OCI-M1 (cell line): ENCODE data around the gene SLC1A2.

Source experiments
- DNase-seq: peaks from one replicate; lab custom pipeline; 2025; lab: John Stamatoyannopoulos, UW

SLC1A2 gene

DNA sequence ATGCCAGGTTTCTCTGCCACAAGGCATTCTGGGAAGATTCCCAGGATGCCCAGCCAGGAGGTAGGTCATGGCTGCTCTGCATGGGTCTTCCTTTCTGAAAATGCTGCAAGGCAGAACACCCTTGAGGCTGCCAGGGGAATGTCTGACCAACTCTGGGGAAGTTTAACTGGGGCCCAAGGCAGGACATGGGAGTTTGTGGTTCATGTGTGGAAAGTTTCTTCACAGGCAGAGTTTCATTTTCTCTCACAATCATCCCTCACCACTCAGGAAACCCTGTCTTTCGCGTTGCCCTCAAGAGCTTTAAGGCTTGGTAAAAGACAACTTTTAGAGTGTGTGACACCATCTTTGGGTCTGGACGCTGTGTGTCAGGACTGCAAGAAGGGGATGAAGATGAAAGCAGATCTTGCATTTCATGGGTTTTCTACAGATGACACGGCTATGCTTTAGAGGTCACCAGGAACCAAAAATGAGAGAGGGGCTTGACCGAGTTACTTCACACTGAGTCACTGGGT is 146.9 kb downstream of the SLC1A2 start:
- no peak for DNase-seq

DNA sequence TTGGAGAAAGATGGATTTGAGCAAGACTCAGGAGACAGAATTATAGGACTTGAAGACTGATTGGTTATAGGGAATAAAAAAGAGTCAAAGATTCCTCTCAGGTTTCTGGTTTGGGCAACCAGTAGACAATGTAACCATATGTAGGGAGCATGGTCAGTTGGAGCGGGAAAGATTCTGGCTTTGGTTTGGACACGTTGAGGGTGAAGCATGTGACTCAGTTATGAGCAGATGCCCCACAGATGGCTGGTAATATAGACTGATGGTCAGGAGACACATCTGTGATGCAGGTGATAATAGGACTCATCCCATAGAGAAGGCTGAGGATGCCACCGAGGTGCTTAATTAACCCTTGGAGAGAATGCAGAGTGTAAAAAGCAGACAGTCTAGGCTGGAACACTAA is 148.3 kb downstream of the SLC1A2 start:
- no peak for DNase-seq

DNA sequence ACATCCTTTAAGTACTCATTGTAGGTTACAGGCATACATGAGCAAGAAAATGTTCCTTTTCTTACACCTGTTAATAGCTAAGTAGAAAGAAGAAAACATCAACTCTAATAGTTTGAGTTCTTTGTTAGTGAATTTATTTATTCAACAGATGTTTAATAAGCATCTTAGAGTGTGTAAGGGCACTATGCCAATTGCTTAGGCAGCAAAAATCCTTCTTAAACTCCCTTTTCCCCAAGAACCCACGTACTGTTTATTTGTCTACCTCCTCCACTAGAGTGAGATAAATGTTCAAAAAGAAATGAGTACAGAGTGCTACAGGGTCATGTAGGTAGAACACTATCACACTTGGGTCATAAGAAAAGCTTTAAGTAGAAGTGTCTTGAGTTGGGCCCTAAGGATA is 149.0 kb downstream of the SLC1A2 start:
- DNase-seq: no peak

DNA sequence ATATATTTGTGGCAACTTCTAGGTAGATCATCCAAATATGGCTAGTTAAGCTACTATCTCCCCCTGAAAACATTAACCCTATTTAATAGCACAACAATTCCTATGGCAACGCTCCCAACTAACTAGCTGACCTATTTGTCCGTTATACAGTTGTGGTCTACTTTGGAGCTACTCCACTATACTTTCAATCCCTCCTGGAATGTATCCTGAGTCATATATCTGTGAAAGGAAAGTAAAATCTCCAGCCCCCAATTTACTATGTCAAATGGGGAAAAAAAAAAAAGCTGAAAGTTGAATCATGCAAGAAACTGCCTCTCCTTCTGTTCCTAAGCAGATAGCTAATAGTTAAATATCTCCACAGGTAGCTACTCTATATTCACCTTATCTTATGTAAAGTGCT is 151.9 kb downstream of the SLC1A2 start:
- no peak for DNase-seq

DNA sequence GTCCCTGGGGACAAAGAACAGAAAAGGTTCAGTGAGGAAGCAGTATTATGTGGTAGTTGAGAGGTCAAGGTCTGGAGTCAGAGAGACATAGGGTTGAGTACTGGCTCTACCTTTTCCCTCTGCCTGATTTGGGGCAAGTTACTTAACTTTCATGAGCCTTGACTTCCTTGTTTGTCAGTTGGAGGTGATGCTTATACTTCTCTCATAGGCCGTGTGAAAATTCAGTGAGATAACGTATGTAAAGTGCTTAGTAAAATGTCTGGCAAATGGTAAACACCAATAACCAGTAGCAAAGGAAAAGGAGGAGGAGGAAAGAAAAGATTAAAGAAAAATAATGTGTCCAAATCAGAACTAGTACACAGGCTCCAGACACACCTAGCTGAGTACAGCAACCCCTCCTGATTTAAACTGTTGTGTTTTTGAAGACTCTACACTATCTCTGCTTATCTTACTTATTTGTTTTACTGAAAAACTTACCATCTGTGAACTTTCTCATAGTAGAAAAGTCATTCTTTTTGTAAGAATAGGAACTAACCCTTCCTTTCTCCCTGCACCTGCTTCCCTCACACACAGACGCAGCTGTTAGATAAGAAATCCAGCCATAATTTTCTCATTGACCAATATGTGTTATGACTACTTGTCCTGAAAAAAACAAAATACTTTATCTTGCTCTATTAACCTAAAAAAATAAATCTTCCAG is 153.5 kb downstream of the SLC1A2 start:
- no peak for DNase-seq

DNA sequence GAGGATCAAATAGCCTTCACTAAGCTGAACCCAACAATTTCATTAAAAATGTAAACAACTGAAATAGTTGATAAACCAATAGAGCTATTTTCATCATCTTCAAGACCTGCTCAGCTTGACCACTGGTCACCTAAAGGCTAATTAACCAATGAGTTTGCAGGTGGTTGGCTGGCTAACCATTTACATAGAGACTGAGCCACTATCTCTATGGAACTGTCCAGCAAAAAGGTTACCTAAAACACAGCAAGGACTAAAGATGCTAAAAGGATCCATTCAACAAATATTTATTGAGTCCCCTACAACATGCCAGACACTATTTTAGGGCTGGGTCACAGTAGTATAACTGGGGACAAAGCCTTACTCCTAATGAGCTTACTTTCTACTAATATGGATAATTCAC is 156.6 kb downstream of the SLC1A2 start:
- no peak for DNase-seq

DNA sequence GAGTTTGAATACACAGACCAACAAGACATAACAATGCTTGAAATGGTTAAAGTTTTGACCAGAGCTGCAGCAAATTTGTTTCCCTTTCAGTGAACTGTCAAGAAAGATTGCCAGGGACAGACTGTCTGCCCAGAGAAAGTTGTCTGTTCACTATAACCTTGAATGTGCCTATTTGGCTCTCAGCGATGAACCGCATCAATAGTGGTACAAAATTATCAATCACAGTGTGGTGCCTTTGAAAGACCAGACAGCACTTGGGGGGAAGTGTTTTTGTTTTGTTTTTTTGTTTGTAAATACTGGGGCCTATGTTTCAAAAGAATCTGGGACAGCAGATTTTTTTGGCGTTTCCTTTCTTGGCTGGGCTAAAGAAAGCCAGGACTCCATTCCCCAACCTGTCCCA is 157.3 kb downstream of the SLC1A2 start:
- no peak for DNase-seq

DNA sequence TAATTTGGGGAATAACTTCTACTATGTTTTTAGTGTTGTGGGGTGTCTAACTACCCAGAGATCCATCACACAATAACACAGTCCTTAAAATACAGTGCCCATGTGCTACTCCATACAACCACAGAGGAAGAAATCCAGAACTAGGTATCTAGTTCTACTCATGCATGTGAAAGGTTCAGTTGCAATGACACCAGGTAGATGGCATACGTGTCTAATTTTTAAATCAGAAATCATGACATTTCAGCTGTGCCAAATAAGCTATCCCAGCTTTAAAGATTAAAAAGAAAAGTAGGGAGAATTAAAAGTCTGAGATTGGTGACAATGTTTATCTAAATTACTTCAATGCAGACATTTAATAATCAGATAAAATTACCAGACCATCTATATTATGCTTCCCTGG is 158.2 kb downstream of the SLC1A2 start:
- peak; percentile 3 for DNase-seq

DNA sequence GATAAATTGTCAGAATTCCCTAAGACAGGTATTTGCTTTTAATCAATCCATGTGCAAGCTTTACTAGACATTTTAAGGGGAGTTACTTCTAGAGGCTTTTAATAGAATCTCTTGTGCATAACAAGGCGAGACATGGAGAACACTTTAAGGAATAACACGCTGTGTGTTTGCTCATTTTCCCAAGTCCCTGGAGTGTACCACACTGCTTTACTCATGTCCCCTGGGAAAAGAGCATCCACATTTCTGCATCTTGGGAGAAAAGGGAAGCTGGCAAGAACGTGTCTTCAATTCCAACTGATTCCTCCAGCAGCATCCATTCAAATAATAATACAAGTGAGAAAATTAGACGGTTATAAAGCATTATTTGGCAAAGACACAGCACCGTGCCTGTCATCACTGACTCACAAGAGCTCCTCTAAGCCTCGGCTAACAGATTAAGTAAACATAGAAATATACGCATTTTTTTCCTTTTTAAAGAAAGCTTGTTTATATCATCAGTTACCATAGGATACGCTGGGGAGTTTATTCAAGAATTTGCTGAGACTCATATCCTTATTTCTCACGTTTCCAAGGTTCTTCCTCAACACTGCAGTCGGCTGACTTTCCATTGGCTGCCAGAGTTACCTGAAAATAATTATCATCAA is 158.9 kb downstream of the SLC1A2 start:
- no peak for DNase-seq

DNA sequence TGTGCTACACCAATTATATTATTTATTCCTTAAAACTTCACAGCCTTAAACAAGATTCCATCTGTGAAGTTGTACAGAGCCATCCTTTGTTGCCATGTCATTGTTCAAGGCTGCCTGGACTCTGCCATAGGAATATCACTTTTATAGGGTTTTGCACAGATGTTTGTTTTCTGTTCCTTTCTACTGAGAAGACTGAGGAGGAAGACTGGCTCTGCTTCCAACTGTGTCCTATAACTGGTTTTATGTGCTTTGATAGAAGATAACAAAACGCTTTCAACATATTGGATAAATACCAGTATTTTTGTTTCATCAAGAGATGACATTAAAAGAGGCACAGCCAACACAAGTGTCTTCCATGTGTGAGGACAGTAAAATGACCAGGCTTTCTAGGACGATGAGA is 159.8 kb downstream of the SLC1A2 start:
- DNase-seq: no peak

DNA sequence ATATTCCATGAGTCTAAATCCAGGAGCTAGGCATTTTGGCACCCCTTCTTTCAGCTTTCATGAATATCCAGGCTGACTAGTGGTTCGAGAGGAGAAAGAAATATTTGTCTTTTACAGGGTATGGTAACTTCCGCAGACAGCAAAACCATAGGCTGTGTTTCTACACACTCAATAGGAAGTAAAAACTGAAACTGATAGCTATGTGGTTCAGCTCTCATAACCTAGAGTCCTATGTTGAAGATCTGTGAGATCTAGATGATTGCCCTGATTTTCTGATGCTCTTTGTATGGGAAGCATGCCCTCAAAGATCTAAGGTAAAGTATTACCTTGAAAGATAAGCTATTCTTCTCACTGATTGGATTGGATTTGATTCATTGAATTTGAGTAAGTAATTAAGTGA is 162.1 kb downstream of the SLC1A2 start:
- no peak for DNase-seq

DNA sequence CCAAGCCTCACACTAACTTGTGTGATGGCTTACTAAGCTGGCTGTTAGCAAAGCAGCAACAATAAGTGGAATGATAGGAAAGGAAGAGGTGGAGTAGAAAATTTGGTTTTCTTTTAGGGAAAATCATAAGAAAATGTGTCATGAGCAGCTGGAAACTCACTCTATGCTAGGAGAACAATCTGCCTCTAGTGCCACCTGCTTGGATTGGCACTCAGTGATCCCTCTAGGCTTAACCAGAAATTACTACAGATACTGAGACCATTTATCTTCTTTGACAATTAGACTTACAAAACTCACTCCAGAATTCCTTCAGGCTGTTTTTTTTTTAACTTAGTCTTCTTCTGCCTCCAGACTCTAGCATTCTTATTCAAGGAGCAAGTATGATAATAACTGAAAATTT is 163.1 kb downstream of the SLC1A2 start:
- no peak for DNase-seq

DNA sequence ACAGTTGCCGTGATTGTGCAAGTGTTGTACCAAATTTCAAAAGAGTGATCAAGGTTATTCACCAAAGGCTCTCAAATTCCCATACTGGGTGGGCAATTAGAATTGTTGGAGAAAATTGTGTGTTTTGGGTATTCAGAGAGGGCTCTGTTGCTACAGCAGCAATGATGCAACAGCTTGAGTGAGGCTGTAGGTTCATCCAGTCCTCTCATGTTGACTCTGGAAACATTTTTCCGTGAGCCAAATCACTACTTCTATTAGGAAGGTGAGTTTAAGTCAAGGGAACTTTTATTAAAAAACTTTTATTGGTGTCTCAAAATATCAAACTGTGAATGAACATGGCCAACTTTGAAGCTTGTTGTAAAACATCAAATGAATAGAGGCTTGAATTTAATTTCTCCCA is 163.8 kb downstream of the SLC1A2 start:
- DNase-seq: no peak

DNA sequence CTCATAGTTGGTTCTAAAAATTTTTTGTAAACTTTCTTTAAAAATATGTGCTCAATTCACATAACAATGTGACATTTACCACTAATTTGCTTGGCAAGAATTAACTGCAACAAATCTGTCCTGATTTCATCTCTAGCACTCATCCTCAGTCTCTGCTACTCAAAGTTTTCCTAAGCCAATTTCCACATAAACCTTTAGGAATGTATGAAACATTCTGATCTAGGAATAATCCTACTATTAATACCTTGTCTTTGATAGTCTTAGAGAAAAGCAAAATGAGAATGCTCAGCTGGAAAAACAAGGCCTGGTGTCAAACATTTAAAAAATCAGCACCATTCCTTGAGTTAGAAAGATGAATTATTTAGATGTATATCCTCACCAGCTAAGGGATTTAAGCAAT is 166.1 kb downstream of the SLC1A2 start:
- no peak for DNase-seq

DNA sequence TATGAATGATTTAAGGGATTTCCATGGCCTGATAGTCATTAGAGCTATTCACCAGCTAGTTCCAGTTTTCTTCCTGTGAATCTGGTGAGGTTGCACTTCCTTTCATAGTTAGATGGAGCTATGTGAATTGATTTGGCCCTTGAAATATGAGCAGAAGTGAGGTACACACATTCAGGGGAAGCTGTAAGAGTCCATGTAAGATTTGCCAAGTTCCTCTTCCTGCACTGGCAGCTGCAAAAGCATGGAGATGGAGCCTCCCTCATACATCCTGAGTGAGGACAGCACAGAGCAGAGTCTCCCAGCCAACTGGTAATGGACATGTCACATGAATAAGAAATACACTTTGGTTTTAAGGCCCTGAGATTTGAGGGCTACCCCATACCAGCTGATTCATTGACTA is 168.7 kb downstream of the SLC1A2 start:
- no peak for DNase-seq

DNA sequence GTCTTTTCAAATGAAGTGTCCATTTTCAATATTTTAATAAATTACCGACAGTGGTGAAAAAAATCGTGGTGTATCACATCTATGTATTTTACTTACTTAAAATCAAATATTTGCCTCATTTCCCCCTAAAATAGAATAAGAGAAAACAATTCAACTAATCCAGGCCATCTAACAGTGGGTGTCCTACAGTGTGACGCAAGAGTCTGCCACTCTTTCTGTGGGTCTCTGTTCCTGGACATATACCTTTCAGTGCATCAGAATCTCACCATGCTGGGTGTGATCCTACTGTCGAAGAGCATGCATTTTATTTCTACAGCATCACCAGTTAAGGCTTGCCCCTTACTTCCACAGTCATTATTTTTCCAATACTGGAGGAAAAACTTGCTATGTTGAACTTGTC is 169.2 kb downstream of the SLC1A2 start:
- DNase-seq: no peak

DNA sequence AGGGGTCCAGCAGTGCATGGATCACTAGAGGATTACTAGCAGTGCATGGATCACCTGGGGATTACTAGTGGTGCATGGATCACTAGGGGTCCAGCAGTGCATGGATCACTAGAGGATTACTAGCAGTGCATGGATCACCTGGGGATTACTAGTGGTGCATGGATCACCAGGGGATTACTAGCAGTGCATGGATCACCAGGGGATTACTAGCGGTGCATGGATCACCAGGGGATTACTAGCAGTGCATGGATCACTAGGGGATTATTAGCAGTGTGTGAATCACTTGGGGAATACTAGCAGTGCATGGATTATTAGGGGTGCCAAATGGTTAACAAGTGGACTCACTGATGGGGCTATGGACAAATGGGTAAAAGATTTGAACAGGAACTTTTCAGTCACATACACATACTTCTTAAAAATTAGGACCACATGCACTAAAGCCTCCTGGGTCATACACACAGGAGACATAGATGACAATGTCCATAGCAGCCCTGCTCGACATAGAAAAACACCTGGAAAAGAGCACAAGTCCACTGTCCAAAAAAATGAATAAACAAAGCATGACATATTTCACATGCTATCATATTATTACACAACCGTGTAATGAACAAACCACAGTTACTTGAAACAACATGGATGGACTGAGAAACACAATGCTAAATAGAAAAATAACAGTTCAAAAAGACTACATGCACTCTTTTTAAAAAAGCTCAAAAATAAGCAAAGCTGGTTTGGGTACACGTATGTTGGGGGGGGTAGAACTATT is 170.6 kb downstream of the SLC1A2 start:
- no peak for DNase-seq

DNA sequence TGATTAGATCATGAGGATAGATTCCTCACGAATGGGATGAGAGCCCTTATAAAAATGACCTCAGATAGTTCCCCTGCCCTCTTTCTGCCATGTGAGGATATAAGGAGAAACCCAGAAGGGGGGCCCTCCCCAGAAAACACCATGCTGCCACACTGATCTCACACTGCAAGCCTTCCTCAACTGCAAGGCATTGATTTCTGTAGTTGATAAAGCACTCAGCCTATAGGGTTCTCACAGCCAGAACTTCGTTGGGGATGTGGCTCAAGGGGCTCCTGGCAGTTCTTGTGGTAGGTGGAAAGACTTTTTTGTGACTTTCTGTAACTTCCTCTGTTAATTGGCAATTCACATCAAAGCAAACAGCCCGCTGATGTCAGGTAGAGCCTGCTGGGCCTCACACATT is 171.5 kb downstream of the SLC1A2 start:
- DNase-seq: no peak

DNA sequence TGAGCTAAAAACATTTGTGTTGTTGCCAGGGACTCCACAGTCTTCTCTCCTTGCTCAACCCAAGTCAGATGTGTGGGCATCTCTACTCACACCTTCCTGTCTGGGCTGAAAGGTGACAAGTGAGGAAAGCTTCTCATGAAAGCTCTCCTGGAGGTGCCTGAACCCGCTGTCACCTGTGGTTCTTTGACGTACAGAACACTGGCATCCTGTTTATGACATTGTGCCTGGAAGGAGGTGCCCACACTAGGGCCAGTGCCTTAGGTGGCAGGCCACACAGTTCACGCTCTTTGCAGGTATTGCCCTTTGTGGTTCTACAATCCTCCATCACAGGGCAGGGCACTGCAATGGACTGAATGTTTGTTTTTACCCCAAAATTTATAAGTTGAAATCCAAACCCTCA is 171.9 kb downstream of the SLC1A2 start:
- no peak for DNase-seq

DNA sequence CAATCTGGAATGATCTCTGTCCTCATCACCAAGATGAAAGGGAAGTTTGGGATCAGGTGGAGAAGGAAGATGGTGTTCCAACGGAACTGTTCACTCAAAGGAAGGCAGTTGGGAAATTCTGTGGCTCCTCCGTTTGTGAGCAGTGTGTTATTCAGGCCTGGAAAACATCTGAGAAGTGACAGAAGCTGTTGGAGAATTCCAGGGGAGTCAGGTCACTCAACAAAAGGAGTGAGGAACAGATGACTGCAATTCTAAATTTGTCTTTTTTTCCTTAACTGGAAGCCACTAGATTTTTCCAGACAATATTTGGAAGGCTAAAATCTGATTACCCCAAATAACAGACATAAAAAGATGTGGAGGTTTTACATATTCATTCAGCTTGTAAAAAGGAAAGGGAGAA is 172.6 kb downstream of the SLC1A2 start:
- no peak for DNase-seq

DNA sequence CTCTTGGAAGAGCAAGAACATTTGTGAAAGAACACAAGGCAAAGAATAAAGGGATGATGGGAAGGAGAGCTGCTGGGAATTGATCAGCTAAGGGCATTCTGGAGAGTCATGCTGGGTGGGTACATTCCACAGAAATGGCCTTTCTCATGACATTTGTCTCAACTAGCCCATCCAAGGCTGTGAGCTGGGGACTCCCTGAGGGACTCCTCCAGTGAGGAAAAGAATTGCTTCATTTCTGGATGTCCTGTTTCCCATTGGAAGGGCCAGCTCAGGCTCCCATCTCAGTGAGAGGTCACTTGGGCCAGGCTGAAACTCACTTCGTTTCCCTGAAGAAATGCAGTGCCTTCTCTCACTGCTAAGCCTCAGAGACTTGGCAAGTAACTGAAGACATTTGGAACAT is 173.6 kb downstream of the SLC1A2 start:
- DNase-seq: no peak

DNA sequence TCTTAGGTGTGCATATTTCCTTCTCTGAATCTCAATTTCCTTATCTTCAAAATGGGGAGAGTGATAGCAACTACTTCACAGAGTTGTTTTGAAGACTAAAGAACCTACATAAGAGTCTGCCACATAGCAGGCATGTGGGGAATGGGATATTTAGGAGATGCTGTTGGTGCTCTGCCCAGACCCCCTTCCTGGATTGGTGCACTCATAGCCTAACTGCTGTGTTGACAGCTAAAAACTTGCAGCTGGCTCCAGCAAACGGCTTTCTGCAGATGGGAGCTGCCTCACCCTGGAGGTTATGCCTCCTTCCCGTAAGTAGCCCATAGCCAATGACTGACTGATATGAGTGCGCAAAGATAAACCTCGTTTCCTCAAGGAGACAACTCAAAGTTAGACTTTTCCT is 174.3 kb downstream of the SLC1A2 start:
- no peak for DNase-seq

DNA sequence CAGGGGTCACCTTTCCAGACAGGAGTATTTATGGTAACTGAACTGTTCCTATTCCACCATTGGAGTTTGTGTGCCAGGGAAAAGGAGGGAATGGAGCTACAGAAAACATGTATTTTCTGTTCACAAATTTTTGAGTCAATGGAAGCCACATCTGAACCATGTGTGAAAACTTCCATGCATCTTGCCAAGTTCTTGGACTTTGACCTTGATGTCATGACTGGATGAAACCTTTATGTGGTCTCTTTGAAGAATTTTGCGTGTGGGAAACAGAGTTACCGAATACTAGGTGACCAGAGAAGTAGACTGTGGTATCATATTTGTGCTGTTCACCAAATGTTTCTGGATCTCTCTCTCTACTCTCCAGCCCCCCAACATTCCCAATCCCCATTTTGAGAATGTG is 175.6 kb downstream of the SLC1A2 start:
- no peak for DNase-seq
